Fibroblast of mammary gland (primary cell): ENCODE data around the gene FAM3B.

Experiments used
- DNase-seq: peaks from one replicate; pipeline ENCODE4 v3.0.0-alpha.2; 2010; ENCODE audit warnings: low read depth
- H3K4me3 ChIP-seq: 2 replicates; pipeline ENCODE4 v1.5.1; 2011; ENCODE audit warnings: low read depth, mild to moderate bottlenecking, low read length, moderate library complexity; ENCODE audit not compliant: control insufficient read depth
- TF ChIP-seq, protein P1 (sequence below): conservative IDR thresholded peaks from 2 replicates; pipeline ENCODE4 v1.5.1; 2011; ENCODE audit warnings: low read depth, low read length, inconsistent platforms; ENCODE audit not compliant: control insufficient read depth, insufficient read depth

Gene FAM3B

DNA sequence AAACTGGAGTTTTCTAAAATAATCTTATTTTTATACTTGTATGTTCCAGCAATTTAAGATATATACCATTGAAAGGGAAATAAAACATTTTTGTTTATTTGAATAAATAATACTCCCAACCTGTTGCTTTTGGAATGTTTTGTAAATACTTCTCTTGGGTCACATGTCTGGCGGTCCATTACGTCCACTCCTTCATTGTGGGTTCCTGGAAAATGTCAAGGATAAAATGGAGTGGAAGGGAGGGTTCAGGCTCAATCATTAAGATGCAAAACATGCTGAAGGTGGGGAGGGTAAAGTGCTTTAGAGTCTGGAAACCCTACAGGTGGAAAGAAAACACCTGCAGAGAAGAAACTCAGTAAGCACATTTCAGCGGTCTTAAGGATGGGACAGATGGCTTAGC lies 34.2 kb upstream of the FAM3B start:
- TF ChIP-seq, protein P1, sequence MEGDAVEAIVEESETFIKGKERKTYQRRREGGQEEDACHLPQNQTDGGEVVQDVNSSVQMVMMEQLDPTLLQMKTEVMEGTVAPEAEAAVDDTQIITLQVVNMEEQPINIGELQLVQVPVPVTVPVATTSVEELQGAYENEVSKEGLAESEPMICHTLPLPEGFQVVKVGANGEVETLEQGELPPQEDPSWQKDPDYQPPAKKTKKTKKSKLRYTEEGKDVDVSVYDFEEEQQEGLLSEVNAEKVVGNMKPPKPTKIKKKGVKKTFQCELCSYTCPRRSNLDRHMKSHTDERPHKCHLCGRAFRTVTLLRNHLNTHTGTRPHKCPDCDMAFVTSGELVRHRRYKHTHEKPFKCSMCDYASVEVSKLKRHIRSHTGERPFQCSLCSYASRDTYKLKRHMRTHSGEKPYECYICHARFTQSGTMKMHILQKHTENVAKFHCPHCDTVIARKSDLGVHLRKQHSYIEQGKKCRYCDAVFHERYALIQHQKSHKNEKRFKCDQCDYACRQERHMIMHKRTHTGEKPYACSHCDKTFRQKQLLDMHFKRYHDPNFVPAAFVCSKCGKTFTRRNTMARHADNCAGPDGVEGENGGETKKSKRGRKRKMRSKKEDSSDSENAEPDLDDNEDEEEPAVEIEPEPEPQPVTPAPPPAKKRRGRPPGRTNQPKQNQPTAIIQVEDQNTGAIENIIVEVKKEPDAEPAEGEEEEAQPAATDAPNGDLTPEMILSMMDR, result no peak
- H3K4me3 ChIP-seq, result no peak overlapping the region
- DNase-seq, result no peak

DNA sequence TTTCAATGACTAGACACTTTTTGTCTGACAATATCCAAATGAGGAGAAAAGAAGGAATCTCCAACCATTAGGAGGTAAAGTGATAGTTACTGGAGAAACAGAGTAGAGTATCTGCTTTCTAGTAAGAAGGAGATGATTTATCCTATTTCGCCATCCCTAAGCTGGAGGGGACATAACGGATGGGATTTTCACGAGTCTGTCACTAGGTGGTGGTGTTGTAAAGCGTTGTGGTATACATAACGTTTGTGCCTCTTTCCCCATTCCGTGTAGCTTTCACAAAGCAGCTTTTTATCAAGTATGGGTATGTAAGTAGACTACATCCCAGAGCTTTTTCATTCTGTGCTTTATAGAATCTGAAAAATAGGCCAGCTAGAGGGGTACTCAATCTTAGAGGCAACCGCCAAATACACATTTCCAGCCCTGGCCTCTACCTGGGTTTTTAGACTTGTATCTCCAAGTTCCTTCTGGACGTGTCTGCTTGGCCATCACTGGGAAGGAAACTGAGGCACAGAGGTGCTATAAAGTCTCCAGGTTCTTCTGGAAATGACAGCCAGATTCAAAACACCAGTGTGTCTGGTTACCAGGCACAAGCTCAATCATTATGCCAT lies 33.3 kb upstream of the FAM3B start:
- DNase-seq, result peak; percentile 90
- TF ChIP-seq, protein P1, result peak; percentile 93

DNA sequence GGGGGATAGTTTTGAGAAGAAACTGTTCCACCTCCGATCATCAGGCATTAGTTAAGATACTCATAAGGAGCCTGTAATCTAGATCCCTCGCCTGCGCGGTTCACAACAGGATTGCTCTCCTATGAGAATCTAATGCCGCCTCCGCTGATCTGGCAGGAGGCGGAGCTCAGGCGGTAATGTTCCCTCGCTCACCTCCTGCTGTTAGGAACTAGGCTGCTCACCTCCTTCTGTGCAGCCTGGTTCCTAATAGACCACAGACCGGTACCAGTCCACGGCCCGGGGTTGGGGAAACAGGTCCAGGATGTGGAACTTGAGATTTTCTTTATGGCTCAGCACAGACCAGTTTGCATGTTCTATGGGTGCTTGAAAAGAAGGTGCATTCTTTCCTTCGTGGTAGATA lies 27.2 kb upstream of the FAM3B start:
- TF ChIP-seq, protein P1, result peak; percentile 3
- DNase-seq, result peak; percentile 18
- no peak overlapping the region for H3K4me3 ChIP-seq

More for the DNA sequence above, 33.3 kb upstream of the FAM3B start:
- no peak overlapping the region for H3K4me3 ChIP-seq

DNA sequence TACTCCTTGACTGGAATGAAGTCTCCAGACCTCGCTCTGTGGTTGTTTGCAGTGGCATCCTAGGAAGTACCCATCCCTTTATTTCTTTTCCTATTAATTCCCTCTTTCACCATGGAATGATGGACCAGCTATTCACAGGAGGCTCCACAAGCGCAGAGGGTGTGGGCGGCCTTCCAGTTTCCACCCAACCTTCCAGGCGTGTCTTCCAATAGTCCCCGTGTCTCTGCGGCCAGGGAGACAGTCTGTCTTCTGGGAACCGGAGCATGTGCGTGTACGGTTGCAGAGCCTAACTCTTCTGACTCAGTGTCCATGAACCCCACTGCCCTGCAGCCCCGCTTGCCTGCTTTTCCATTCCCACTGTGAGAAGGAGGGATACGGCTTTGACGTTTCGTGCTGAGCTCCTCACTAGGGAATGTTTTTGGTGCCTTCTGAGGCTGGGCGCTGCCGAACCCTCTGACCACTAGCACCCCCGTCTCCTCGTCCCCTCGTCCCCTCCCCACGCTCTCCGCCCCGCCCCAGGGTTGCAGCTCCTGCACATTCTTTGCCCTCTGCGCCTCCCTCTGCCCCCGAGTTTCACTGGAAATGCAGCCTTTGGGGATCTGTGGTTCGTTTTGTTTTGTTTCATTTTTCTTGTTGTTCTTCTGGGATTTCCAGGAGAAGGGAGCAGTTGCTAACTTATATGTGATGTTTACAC lies 26.3 kb upstream of the FAM3B start:
- TF ChIP-seq, protein P1, result no peak
- H3K4me3 ChIP-seq, result no peak overlapping the region
- DNase-seq, result no peak

DNA sequence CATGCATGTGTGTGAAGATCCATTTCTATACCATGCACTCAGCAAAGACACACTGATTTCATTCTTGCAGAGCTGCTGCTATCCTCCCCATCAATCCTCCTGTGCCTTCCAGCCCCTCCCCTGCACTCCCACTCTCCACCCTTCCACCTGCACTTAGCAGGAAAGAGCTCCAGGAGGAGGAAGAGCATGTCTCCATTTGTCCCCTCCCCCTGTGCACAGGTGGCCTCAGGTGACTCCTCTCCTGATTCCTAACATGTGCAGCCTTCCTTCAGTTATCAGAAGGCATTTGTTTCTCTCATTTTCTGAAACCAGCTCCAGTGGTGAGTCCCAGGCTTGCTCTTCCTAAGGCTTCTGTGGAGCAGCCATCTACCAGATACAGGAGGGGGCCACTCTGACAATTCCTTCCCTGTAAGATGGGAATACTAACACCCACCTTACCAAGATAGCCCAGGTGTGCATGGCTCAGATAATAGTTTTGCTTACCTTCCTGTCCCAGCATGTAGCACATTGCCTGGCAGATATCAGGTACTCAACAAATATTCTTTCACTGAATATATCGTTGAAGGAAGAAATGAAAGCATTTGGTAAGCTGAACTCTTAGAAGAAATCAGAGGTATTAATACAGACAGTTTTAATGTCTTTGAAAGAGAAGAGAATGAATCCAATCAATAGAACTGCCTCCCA lies 21.9 kb upstream of the FAM3B start:
- TF ChIP-seq, protein P1, result no peak
- no peak for DNase-seq
- no peak overlapping the region for H3K4me3 ChIP-seq

DNA sequence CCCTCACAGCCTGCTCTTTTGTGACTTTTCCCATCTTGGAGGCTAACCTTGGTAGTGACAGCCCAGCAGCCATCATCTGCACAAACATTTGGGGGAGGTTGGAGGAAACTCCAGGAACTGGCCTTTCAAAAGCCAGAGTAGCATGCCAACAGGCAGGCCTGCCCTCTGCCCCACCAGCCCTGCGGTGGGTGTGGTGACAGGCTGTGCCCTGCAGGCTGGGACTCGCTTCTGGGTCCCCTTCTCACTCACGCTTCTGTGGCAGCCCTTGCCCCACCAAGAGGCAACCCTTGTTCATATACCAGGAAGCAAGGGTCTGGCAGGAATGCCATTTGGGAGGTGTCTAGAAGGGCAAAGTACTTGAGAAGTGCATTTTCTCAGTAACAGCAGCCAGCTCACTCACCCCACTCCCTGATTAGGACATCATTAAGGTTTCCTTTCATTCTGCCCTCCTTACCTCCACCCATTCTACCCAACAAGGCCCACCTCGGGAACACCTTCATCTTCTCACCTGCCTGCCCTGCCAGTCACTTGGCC lies 20.8 kb upstream of the FAM3B start:
- no peak for DNase-seq
- TF ChIP-seq, protein P1, result no peak
- H3K4me3 ChIP-seq, result no peak overlapping the region
